Right lobe of liver (tissue), 4 donors: Measurements from ENCODE around the gene UNC5C.

Experiments
- POLR2A ChIP-seq: fragments of 450-650 bp; IDR thresholded peaks from one replicate; pipeline ENCODE4 v1.6.1; 2017; ENCODE audit warnings: antibody characterized with exemption, mild to moderate bottlenecking
- TF ChIP-seq, protein P1 (sequence below), 4 donors: fragments of 200-600 bp in 3 of 4; fragments of 450-650 bp in 1 of 4; IDR thresholded peaks; one replicate each; pipeline versions ENCODE4 v1.5.1 to v1.8.0; 2016 to 2022; ENCODE audit warnings: antibody characterized with exemption in 4 of 4, mild to moderate bottlenecking in 2 of 4
- donor health status: DM: no; HTN: no; CAD: no.
- donor health status: DM: no; HTN: no; CAD: no.
- donor health status: DM: no; HTN: yes; CAD: no.

DNA sequence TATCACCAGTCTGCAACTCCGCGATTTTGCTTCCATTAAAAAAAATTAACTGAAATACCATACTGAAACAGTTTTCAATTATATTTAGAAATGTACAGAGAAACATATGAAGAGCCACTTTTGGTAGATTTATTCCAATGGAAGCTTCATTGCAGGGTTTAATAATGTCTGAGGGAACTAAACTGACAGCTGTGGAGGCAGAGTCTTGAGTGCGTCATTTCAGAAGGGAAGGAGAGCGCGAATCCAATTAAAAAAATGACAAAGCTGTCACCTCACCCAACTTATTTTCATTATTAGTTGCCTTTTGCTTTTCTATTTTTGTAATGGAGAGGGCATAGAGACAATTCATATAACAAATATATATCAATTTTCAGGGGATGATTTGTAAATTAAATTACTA is 104.0 kb downstream of the UNC5C start:
- TF ChIP-seq, protein P1, sequence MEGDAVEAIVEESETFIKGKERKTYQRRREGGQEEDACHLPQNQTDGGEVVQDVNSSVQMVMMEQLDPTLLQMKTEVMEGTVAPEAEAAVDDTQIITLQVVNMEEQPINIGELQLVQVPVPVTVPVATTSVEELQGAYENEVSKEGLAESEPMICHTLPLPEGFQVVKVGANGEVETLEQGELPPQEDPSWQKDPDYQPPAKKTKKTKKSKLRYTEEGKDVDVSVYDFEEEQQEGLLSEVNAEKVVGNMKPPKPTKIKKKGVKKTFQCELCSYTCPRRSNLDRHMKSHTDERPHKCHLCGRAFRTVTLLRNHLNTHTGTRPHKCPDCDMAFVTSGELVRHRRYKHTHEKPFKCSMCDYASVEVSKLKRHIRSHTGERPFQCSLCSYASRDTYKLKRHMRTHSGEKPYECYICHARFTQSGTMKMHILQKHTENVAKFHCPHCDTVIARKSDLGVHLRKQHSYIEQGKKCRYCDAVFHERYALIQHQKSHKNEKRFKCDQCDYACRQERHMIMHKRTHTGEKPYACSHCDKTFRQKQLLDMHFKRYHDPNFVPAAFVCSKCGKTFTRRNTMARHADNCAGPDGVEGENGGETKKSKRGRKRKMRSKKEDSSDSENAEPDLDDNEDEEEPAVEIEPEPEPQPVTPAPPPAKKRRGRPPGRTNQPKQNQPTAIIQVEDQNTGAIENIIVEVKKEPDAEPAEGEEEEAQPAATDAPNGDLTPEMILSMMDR (IDR thresholded peaks at IDR 0.05): no peak
- TF ChIP-seq POLR2A: no peak
